Measurements from ENCODE around the gene ZNF580.

The ZNF580 gene

GRCh38 chr19:55653651-55654322 lies 13.0 kb downstream of the ZNF580 start:
- TF ChIP-seq FOXM1 (IDR thresholded peaks at IDR 0.05; ENCODE audit: borderline replicate concordance, low read depth) (peak; percentile 32; the same call in 1 of the 2 replicates), EP300 (IDR thresholded peaks at IDR 0.05; ENCODE audit: borderline replicate concordance) (peak; percentile 27; the same call in 1 of the 2 replicates), EGR1 (IDR thresholded peaks at IDR 0.05) (0 out of 2 replicates have a peak, but pooled peaks have one; percentile 21), RAD21 (IDR thresholded peaks at IDR 0.05; ENCODE audit: low read depth) (peak; percentile 65; the same call in 1 of the 2 replicates), CEBPB (IDR thresholded peaks at IDR 0.05) (no peak), YY1 (IDR thresholded peaks at IDR 0.05; ENCODE audit: low read depth) (peak; percentile 63; the same call in 1 of the 2 replicates), CREB1 (IDR thresholded peaks at IDR 0.05; ENCODE audit: low read depth) (no peak), NFIC (IDR thresholded peaks at IDR 0.05) (0 out of 2 replicates have a peak, but pooled peaks have one; percentile 15), TAF1 (IDR thresholded peaks at IDR 0.05; ENCODE audit: low read depth) (no peak; the same call in 1 of the 2 replicates), TEAD4 (IDR thresholded peaks at IDR 0.05) (no peak), ZBTB7A (IDR thresholded peaks at IDR 0.05; ENCODE audit: low read depth) (no peak), USF1 (IDR thresholded peaks at IDR 0.05) (no peak), REST (IDR thresholded peaks at IDR 0.05; ENCODE audit: low read depth) (no peak), TCF12 (IDR thresholded peaks at IDR 0.05; ENCODE audit: low read depth) (no peak; the same call in none of the 2 replicates), MAX (IDR thresholded peaks at IDR 0.05) (peak; percentile 82)

GRCh38 chr19:55654323-55654867 lies 13.6 kb downstream of the ZNF580 start:
- TF ChIP-seq CEBPB (IDR thresholded peaks at IDR 0.05) (no peak), CREB1 (IDR thresholded peaks at IDR 0.05; ENCODE audit: low read depth) (no peak), TEAD4 (IDR thresholded peaks at IDR 0.05) (no peak), EP300 (IDR thresholded peaks at IDR 0.05; ENCODE audit: borderline replicate concordance) (no peak), FOXM1 (IDR thresholded peaks at IDR 0.05; ENCODE audit: borderline replicate concordance, low read depth) (no peak), REST (IDR thresholded peaks at IDR 0.05; ENCODE audit: low read depth) (no peak), YY1 (IDR thresholded peaks at IDR 0.05; ENCODE audit: low read depth) (no peak), TAF1 (IDR thresholded peaks at IDR 0.05; ENCODE audit: low read depth) (0 out of 2 replicates have a peak, but pooled peaks have one; percentile 40)

- no peak for TF ChIP-seq CEBPB (IDR thresholded peaks at IDR 0.05)
- peak; percentile 95 for TF ChIP-seq MAX (IDR thresholded peaks at IDR 0.05)
- peak; percentile 91 for TF ChIP-seq YY1 (IDR thresholded peaks at IDR 0.05; ENCODE audit: low read depth)
- peak; percentile 22; the same call in 1 of the 2 replicates for TF ChIP-seq EGR1 (IDR thresholded peaks at IDR 0.05)
- peak; percentile 53 for TF ChIP-seq TAF1 (IDR thresholded peaks at IDR 0.05; ENCODE audit: low read depth)
- TF ChIP-seq USF1 (IDR thresholded peaks at IDR 0.05) = peak; percentile 94
- TF ChIP-seq TEAD4 (IDR thresholded peaks at IDR 0.05) = no peak; the same call in 1 of the 2 replicates
- TF ChIP-seq CREB1 (IDR thresholded peaks at IDR 0.05; ENCODE audit: low read depth) = peak; percentile 32; the same call in 1 of the 2 replicates
Observed at GRCh38 chr19:55654868-55655647, 14.3 kb downstream of the ZNF580 start, which contains the start of gene U2AF2. U2AF2 (plus strand) TSS chr19:55655035; CDS start chr19:55655105, 70 bp downstream.

GRCh38 chr19:55655648-55656040 lies 14.8 kb downstream of the ZNF580 start:
- TF ChIP-seq ZBTB7A (IDR thresholded peaks at IDR 0.05; ENCODE audit: low read depth) = no peak
- TF ChIP-seq RAD21 (IDR thresholded peaks at IDR 0.05; ENCODE audit: low read depth) = no peak
- TF ChIP-seq TCF12 (IDR thresholded peaks at IDR 0.05; ENCODE audit: low read depth) = no peak
- TF ChIP-seq TEAD4 (IDR thresholded peaks at IDR 0.05) = no peak
- no peak for TF ChIP-seq REST (IDR thresholded peaks at IDR 0.05; ENCODE audit: low read depth)
- no peak for TF ChIP-seq NFIC (IDR thresholded peaks at IDR 0.05)
- no peak for TF ChIP-seq CREB1 (IDR thresholded peaks at IDR 0.05; ENCODE audit: low read depth)
- TF ChIP-seq CEBPB (IDR thresholded peaks at IDR 0.05) = no peak

Measured in Ishikawa (cell line).